DMS 273 (cell line): ENCODE measurements around the gene CUX1.
A peak's percentile ranks its signal among the peaks of the same experiment; 100 is the strongest.
"Not testable (repeated sequence)": the region's sequence is repeated elsewhere in the genome, so short reads cannot be mapped to it uniquely, and the experiment has no call there.

Experiments used
- DNase-seq: peaks from one replicate; lab custom pipeline; 2025; ENCODE audit not compliant: unreplicated experiment; lab: John Stamatoyannopoulos, UW

Gene CUX1

DNA sequence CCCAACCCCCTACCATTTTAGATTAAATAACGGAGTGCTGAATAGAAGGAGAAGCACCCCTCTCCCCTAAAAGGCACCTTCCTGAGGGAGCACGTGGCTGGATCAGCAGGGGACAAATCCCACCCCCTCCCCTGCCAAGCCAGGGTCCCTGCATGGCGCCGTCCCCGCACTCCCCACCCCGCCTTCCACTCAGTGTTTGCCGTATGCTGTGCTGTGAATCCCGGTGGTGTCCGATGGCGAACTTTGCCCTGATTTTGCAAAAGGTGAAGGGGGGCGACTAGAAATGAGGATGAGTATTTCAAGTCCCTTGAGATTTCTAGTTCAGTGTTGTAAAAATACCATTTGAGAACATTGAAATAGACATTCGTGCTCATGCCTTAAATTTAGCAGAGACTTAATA is 385.8 kb downstream of the CUX1 start:
- peak; percentile 66 for DNase-seq

DNA sequence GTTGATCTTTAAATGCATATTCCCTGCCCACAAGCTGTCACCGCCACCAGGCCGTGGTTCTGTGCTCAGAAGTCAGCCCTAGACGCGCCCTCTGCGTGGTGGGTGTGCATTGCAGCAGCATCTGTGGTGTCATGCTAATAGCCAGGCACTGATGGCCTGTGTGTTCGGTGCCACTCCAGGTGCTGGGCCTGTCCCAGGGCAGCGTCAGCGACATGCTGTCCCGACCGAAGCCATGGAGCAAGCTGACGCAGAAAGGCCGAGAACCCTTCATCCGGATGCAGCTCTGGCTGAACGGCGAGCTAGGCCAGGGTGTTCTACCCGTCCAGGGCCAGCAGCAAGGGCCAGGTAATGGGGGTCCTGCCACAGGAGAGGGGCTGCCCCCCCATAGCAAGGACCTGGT is 386.8 kb downstream of the CUX1 start:
- DNase-seq, result no peak

DNA sequence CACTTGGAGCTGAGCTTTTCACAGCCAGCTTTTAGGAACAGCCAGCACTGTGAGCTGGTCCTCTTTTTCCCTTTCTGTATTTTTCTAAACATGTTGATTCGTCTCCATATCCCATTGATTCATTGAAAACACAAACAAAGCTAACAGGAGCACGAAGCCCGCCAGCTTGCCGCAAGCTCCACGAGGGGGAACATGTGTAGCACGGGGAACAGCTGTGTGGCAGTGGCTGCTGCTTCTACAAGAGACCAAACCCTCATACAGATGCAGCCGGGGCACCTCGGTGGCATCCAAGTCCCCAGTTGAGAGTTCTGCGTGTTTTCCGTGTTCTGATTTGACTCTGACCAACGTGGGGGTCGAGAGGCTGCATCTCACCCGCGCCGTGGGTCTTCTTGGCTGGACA is 388.5 kb downstream of the CUX1 start:
- DNase-seq, result no peak

DNA sequence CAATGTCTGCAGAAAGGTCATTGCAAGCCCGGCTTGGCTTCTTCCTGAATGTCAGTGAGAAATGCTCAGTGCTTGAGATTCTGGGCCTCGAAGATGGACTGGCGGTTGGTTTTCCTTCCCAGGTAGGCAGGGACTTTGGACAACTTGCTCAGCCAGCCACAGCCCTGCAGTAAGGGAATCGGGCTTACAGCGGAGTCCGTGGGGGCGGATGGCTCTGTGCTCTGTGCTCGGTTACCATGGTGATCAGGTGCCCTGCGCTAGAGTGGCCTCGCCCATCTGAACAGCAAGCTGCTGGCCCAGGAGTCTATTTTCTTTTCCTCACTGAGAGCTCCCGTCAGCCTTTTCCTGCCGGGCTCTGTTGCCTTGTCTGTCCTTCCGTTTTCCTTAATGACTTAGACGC is 391.4 kb downstream of the CUX1 start:
- peak; percentile 26 for DNase-seq

DNA sequence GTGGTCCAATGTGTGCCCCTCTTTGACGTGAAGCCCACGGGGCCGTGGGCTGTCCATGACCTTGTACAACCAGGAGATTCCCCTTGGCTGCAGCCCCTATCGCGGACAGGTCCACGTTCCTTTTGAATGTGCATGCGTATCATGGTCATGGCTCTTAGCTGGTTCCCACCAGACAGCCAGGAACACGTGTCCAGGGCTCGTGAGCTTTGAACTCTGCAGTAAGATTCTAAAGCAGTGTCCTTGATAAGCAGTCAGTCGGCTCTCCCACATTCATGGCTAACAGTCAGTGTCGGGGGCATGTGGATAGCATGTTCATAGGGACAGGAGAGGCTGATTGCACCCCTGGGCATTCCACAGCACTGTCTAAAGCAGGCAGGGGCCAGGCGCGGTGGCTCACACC is 393.4 kb downstream of the CUX1 start:
- no peak for DNase-seq

DNA sequence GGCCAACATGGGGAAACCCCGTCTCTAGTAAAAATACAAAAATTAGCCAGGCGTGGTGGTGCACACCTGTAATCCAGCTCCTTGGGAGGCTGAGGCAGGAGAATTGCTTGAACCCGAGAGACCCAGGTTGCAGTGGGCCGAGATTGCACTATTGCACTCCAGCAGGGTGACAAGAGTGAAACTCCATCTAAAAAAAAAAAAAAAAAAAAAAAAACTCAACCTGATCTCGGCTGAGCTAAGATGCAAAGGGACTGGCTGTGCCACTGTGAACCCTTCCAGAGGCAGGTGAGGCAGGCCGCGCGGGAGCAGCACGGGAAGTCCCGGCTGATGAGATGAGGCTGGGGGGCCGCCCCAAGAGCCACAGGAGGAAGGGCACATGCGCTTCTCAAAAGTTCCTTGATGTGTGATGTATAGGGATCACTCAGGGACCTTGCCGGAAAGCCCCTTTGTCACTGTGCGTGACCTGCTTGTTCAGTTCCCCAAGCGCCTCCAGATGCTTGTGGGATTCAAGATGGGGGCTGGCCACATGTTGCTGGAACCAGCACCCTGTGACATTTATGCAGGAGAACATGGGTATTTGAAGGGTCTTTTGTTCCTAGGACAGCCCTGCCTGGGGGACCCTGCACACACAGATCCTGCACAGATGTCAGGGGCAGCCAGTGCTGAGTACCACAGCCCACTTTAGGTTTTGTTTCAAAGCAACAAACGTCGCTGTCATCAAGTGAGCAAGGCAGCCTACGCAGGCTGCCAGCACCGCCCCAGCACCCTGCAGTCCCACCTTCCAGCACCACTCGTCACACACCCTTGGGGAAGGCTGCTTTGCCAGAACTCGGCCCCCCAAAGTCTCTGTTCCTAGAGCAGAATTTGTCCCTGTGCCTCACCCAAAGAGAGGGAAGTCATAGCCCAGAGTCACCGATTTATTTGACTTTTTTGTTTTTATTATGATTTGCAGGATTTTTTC is 394.4 kb downstream of the CUX1 start:
- no peak for DNase-seq

DNA sequence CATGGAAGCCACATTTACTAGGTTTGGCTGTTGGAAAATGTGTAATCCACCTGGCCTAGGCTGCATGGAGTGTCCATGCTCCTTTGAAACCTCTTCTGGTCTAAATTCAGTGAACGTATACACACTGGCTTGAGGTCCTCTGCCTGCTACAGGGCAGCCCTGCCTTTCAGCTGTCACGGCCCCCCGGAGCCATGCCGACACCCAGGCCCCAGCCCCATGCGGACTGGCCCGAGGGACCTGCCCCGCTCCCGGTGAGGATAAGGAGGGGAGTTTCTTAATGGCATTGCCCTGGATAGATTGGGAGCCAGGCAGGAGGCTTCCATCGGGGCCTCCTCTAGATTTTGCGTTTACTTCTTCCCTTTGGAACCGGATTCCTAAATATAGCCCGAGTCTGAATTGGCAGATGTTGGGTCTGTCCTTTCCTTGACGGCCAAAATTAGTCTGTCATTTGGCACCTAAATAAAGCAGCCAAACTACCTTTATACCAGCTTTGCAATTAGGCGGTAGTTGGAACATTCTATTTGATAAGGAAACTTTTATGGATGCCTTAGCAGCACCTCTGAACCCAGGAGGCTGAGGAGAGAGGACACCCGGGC is 397.1 kb downstream of the CUX1 start:
- peak; percentile 62 for DNase-seq

DNA sequence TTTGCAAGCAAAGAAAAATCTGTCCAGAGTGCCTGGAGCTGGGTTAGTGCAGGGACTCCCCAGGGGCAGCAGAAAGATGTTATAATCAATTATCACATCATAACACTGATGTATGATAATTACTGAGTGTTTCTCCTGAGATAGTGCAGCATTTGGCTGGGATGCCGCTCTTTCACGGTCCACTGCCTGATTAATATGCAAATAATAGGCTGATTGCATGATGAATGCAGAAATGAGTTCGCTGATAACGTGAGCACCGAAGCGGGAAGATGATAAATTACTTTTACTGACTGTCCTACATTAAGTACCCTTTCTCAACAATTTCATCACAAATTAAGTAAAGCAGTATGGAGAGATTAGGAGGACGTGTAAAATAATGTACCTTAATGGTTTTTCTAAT is 397.8 kb downstream of the CUX1 start:
- DNase-seq, result peak; percentile 75

DNA sequence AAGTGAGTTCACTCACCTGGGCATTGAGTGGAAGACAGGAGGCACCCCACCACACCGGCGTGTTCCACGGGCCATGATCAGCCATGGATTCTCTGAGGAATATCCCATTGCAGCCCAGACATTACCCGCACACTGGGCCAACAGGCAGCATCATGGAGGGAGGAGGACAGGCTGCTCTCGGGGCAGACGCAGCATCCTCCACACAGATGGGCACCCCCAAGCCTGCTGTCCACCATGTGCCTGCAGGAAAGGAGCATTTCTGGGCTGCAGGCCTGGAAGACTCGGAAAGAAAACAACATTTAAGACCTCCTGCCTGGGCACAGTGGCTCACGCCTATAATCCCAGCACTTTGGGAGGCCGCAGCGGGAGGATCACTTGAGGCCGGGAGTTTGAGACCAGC is 398.3 kb downstream of the CUX1 start:
- DNase-seq, result peak; percentile 73

DNA sequence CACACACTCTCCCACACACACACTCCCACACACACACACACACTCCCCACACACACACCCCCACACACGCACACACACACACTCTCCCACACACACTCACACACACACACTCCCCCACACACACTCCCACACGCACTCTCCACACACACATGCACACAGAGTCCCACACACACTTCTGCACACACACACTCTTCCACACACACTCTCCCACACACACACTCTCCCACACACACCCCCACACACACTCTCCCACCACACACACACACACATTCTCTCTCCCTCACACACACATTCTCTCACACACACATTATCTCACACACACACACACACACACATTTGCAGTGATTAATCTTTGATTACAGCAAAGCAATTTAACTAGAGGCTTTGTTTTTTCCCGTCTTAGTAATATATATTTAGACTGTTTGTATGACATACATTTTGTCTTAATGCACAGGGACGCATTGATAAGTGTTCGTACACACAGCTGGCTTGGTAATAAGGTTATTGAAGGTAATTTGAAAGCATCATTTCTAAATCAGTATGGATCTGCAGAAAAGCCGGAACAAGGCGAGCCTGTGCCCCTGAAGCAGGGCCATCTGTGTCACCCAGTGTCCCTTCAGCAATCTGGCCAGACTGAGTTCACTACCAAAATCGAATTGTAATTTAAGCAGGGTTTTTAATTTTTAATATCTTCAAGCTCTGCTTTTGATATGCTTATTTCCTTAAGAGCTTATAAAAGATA is 399.3 kb downstream of the CUX1 start:
- no peak for DNase-seq

DNA sequence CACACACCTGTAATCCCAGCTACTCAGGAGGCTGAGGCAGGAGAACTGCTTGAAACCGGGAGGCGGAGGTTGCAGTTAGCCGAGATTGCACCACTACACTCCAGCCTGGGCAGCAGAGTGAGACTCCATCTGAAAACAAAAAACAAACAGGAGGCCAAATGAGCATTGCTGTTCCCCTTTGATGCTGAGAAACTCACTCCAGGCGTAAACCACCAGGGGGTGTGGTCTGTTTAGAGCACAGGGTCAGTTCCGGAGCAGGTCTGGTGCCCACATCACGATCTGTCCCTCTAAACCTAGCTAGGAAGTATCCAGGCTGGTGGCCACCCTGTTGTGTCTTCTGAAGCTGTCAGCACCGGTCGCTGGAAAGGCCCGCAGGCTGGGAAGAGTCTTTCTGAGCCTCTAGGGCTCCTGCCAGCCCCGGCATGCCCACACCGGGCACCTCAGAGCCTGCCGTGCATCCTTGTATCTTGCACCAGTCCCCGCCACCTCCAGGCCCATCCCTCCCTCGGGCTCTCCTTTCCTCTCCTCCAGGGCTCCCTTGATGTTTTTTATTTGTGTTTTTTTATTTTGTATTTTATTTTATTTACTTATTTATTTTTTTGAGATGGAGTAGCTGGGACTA is 402.9 kb downstream of the CUX1 start:
- no peak for DNase-seq

DNA sequence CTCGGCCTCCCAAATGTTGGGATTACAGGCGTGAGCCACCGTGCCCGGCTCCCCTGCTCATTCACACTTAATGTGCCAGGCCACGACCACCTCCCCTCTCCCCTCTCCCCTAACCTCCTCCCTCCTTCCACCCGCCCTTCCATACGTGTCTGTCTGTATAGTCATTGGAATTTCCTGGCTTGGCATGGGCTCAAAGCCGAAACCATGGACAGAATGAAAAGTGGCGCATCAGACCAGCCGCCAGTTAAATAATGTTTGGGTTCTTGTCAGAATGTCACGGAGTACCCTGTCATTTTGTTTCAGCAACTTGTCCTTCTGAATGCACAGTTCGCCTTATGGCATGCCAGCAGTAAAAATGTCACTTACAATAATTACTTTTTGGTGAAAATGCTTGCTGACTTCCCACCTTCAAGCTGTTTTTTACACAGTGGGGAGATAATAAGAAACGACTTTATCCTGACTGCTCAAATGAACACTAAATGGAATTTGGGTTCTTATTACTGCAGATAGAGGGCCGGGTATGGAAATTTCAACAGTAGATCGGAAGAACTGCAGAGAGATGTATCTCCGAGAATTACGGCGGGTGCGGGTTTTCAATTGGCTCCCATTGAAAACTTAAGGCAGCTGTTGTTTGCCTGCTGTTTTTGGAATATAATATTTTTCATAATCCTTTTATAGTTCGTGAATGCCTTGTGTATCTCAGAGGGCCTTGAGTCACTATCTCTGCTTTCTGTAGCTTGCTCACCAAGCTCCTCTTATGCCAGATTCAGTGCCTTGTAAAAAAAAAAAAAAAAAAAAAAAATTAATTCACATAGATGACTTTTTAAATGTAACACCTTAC is 403.8 kb downstream of the CUX1 start:
- DNase-seq, result no peak

DNA sequence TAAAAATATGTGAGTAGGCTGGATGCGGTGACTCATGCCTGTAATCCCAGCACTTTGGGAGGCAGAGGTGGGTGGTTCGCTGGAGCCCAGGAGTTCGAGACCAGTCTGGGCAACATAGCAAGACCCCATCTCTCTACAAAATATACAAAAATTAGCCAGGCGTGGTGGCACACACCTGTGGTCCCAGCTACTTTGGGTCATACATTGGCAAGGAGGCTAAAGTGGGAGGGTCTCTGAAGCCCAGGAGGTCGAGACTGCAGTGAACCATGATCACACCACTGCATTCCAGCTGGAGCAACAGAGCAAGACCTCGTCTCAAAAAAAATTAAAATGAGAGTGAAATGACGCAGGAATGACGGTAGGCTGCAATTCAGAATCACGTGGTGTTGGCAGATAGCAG is 404.5 kb downstream of the CUX1 start:
- DNase-seq, result no peak

DNA sequence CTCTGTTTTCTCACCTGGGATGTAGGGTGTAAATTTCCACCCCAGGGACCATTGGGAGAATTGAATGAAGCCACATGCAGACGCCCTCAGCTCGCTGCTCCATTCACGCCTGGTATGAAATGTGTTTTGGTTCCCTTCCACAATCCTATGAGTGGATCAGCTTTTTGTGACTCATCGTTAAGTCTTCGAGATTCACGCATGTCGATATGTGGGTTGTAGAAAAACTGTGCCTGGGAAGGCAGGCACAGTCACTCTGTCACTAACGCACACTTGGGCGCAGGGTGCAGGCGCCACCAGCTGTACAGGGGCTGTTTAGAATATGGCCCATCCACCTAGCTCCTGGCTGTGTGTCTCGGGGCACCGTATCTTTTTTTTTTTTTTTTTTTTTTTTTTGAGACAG is 405.0 kb downstream of the CUX1 start:
- no peak for DNase-seq

DNA sequence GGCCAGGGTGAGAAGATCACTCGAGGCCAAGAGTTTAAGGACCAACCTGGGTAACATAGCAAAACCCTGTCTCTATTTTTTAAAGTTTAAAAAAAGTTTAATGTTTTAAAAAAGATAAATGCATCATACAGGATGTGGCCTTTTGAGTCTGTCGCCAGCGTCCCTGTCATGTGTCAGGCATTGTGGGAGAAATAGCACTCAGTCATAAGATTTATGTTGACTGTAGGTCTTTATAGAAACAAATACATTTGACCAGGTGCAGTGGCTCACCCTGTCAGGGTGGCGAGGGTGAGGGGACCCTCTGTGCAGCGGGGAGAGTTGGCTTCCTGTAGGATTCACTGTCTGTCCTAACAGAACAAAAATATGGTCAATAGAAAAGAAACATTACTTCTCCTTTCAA is 405.8 kb downstream of the CUX1 start:
- no peak for DNase-seq

DNA sequence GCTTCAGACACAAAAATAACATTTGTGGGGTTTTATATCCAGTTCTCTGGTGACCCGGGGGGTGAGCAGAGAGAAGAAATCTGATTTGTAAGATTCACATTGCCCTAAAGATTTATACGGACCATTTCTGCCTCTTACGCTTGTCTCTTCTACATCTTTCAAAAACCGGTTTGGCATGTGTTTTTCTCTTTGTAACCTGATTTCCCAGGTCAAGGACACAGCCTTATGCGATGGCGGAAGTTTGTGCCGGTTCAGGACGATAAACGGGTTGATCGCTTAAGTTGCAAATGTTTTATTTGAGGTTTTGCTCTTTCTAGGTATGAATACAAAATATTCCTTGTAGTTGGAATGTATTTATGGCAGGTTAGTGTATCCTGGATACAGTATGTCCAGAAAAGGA is 407.6 kb downstream of the CUX1 start:
- no peak for DNase-seq

DNA sequence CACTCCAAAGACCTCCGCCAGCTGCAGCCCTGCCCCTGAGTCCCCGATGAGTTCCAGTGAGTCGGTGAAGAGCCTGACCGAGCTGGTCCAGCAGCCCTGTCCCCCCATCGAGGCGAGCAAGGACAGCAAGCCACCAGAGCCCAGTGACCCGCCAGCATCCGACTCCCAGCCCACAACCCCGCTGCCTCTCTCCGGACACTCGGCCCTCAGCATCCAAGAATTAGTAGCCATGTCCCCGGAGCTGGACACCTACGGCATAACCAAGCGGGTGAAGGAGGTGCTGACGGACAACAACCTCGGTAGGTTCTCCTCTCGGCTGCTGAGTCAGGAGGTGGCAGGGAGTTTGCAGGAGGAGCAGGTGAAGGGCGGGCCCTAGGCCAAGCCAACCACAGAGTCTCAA is 409.9 kb downstream of the CUX1 start:
- no peak for DNase-seq

DNA sequence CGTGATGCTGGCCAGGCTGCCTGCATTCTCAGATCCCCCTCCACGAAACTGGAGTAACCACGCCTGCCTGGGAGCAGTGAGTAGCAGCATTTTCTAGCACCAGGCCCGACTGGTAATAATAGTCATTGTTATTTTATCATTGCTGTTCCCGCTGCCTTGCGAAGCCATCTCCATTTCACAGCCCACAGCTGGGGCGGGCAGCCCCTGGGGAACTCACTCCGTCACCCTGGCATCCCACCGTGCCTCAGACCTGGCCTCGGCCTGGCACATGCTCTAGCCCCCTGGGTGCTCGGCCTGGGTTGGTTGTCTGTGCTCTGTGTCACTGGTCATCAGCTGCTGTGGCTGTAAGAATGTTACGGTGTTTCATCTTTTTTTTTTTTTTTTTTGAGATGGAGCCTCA is 411.5 kb downstream of the CUX1 start:
- DNase-seq, result no peak

DNA sequence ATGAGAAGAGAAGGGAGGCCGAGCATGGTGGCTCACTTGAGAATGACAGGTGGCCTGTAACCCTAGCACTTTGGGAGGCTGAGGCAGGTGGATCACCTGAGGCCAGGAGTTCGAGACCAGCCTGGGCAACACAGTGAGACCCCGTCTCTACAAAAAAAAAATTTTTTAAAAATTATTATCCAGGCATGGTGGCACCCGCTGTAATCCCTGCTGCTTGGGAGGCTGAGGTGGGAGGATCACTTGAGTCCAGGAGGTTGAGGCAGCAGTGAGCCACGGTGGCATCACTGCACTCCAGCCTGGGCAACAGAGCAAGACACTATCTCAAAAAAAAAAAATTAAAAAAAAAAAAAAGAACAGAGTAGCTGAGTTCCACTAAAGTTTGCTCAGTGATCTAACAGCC is 412.7 kb downstream of the CUX1 start:
- not testable (repeated sequence) for DNase-seq

DNA sequence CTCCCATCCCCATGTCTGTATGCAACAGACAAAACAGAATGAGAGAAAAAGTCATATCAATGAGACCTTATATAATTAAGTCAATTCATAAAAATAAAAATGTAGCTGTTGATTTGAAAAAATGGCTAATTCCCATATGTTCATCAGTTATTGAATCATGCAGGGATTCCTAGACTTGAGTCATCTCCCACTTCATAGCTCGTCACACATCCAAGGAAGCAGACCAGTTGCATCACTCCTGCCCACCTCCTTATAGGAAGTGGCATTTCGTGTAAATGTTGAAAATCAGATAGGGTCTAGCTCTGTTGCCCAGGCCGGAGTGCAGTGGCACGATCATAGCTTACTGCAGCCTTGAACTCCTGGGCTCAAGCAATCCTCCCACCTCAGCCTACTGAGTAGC is 413.2 kb downstream of the CUX1 start:
- no peak for DNase-seq
